Measurements from ENCODE around the gene SCNN1B. TPM values are rescaled to one million over a fixed set of nuclear protein-coding genes. Genes with fewer than 3 reads are reported as not detected.
"Not testable (repeated sequence)": the region's sequence is repeated elsewhere in the genome, so short reads cannot be mapped to it uniquely, and the experiment has no call there.

Gene SCNN1B
- polyA plus RNA-seq, 1 donor from 2014 or later, result 0.24 TPM

- Mint-ChIP-seq H3K36me3 (no peaks in the 10 kb centered on the region), H3K9me3 (no peaks in the 10 kb centered on the region), H3K27me3 (no peaks in the 10 kb centered on the region), H3K4me3 (no peak overlapping the region), H3K4me1 (no peaks in the 10 kb centered on the region), H3K27ac (no peak overlapping the region)
These were observed 83.3 kb downstream of the SCNN1B start for GRCh38 chr16:23385441-23385840.

DNA sequence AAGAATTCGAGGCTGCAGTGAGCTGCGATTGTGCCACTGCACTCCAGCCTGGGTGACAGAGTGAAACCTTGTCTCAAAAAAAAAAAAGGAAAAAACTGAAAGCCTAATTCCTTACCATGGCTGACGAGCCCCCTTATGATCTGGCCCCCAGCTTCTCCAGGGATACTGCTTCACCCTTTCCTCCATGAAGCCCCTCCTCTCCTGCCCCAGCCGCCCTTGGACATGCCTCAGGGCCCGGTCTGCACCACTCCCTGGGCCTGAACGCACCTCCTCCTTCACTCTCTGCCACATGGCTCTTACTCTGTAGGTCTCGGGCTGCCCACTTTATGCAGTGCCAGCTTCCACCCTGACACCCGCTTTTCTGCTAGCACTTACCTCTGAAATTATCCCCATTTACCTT is 85.6 kb downstream of the SCNN1B start:
- Mint-ChIP-seq H3K4me1 (no peaks in the 10 kb centered on the region), H3K27ac (no peak overlapping the region), H3K4me3 (no peak overlapping the region), H3K36me3 (peaks cover 2% of the 10 kb centered on the region), H3K9me3 (no peaks in the 10 kb centered on the region), H3K27me3 (no peaks in the 10 kb centered on the region)

DNA sequence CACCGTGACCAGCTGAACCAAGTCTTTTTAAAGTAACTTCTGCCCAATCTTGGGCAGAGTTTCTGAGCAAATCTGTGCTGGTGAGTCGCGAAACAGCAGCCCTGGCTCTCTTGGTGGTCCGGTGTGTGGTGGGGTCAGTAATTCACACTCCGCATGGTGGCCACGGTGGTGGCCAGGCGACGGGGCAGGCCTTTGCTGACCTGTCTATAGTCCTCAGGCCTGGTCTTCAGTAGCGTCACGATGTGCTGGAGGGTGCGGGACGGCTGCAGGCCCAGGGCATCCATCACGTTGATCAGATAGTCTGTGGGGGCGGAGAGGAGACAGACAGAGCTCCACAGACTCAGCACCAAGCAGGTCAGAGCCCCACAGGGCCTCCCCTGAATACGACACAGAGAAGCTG is 86.7 kb downstream of the SCNN1B start:
- H3K4me1 Mint-ChIP-seq, result no peaks in the 10 kb centered on the region
- no peak overlapping the region for H3K4me3 Mint-ChIP-seq
- peak overlapping the region in 1 of 3 donors; percentile 85 for H3K27ac Mint-ChIP-seq
- peaks cover 6% of the 10 kb centered on the region for H3K36me3 Mint-ChIP-seq
- H3K27me3 Mint-ChIP-seq, result no peaks in the 10 kb centered on the region
- no peaks in the 10 kb centered on the region for H3K9me3 Mint-ChIP-seq

DNA sequence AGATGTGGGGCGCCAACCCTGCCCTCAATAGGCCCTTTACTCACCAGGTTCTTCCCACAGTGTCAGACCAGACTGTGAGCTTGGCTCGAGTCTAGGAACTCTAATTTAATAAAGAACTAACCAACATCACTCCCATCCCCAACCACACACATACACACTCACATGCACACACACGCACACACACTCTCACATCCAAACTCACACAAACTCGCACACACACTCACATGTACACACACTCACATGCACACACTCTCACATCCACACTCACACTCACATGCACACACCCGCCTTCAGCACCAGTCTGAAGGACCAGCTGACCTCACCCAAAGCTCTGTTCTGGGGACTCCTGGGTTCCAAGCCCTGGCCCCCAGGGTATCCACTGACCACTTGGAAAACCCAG is 87.1 kb downstream of the SCNN1B start:
- no peaks in the 10 kb centered on the region for H3K27me3 Mint-ChIP-seq
- H3K4me3 Mint-ChIP-seq, result no peak overlapping the region
- peak overlapping the region in 1 of 3 donors; percentile 85 for H3K27ac Mint-ChIP-seq
- no peaks in the 10 kb centered on the region for H3K4me1 Mint-ChIP-seq
- H3K36me3 Mint-ChIP-seq, result peaks cover 6% of the 10 kb centered on the region
- H3K9me3 Mint-ChIP-seq, result no peaks in the 10 kb centered on the region

DNA sequence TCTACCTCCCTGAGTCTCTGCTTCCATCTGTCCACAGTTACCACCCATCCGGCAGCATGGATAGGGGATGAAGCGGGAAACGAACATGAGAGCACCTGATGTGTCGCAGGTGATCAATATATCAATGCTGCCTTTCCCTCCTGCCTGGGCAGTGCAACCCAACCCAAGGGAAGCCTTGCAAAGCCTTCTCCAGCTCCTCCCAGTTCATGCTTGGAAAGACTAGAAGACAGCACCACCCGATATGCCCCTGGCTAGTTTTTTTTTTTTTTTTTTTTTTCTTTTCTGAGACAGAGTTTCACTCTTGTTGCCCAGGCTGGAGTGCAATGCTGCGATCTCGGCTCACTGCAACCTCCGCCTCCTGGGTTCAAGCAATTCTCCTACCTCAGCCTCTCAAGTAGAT is 87.8 kb downstream of the SCNN1B start:
- not testable (repeated sequence) for H3K9me3 Mint-ChIP-seq, H3K27me3 Mint-ChIP-seq, H3K4me1 Mint-ChIP-seq, H3K27ac Mint-ChIP-seq, H3K4me3 Mint-ChIP-seq, H3K36me3 Mint-ChIP-seq

- no peaks in the 10 kb centered on the region for H3K27me3 Mint-ChIP-seq
- H3K36me3 Mint-ChIP-seq, result peaks cover 6% of the 10 kb centered on the region
- no peaks in the 10 kb centered on the region for H3K9me3 Mint-ChIP-seq
- H3K4me3 Mint-ChIP-seq, result no peak overlapping the region
- peak overlapping the region in 1 of 3 donors; percentile 27 for H3K27ac Mint-ChIP-seq
- H3K4me1 Mint-ChIP-seq, result no peaks in the 10 kb centered on the region
These were observed 89.5 kb downstream of the SCNN1B start for GRCh38 chr16:23391381-23392222.

DNA sequence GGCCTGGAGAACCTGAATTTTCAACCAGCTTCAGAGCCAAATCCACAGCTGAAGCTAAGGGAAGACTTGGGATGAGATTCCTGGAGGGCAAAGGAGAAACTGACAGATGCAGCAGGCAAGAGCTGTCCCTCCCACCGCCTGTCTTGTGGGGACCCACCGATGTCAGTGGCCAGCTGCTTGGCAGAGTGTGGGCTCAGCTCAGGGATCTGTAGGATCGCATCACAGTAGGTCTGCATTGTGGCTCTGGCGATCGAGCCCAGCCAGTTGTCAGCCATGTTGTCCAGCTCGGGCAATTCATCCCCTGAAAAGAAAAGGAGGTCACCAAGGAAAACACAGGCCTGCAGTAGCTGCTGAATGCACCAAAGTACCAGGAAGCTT is 90.1 kb downstream of the SCNN1B start:
- Mint-ChIP-seq H3K27ac (no peak overlapping the region), H3K27me3 (no peaks in the 10 kb centered on the region), H3K4me1 (peaks cover 0 to 2% (median under 1%) of the 10 kb centered on the region in 3 donors), H3K9me3 (no peaks in the 10 kb centered on the region), H3K36me3 (peaks cover 6% of the 10 kb centered on the region), H3K4me3 (no peak overlapping the region)

- no peaks in the 10 kb centered on the region for H3K27me3 Mint-ChIP-seq
- H3K4me1 Mint-ChIP-seq, result peaks cover 0 to 6% (median 2%) of the 10 kb centered on the region in 3 donors
- H3K27ac Mint-ChIP-seq, result no peak overlapping the region
- H3K4me3 Mint-ChIP-seq, result no peak overlapping the region
- H3K9me3 Mint-ChIP-seq, result no peaks in the 10 kb centered on the region
- peaks cover 11% of the 10 kb centered on the region for H3K36me3 Mint-ChIP-seq
These were observed 92.2 kb downstream of the SCNN1B start for GRCh38 chr16:23394141-23394831.

DNA sequence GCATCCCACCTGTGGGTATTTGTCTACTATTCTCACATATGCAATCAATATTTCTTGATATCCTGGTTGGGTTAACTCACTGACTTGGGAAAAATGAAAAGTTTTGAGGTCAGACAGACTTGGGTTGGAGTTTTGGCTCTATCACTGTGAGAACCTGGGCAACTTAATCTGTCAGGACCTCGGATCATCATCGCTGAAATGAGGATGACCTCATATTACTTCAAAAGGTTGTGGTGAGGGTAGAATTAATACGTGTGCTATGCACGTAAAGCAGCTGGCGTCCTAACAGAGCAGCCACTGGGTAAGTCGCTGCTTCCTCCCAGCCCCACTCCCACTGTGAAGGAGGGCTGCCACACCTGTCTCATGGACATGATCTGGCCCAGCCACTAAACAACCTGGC is 93.6 kb downstream of the SCNN1B start:
- no peaks in the 10 kb centered on the region for H3K9me3 Mint-ChIP-seq
- peaks cover 0 to 6% (median 2%) of the 10 kb centered on the region in 3 donors for H3K4me1 Mint-ChIP-seq
- no peaks in the 10 kb centered on the region for H3K27me3 Mint-ChIP-seq
- H3K4me3 Mint-ChIP-seq, result no peak overlapping the region
- H3K27ac Mint-ChIP-seq, result no peak overlapping the region
- H3K36me3 Mint-ChIP-seq, result peaks cover 14% of the 10 kb centered on the region

- H3K36me3 Mint-ChIP-seq, result peaks cover 19% of the 10 kb centered on the region
- no peak overlapping the region for H3K27ac Mint-ChIP-seq
- peaks cover 0 to 6% (median 2%) of the 10 kb centered on the region in 3 donors for H3K4me1 Mint-ChIP-seq
- no peaks in the 10 kb centered on the region for H3K27me3 Mint-ChIP-seq
- H3K4me3 Mint-ChIP-seq, result no peak overlapping the region
- no peaks in the 10 kb centered on the region for H3K9me3 Mint-ChIP-seq
These were observed 95.4 kb downstream of the SCNN1B start for GRCh38 chr16:23397464-23397863.

- Mint-ChIP-seq H3K27ac (no peak overlapping the region), H3K36me3 (peaks cover 17% of the 10 kb centered on the region), H3K9me3 (no peaks in the 10 kb centered on the region), H3K4me3 (no peak overlapping the region), H3K4me1 (peaks cover 0 to 6% (median 2%) of the 10 kb centered on the region in 3 donors), H3K27me3 (no peaks in the 10 kb centered on the region)
These were observed 97.1 kb downstream of the SCNN1B start for GRCh38 chr16:23398987-23399805.

GRCh38 chr16:23400447-23400846 is 98.3 kb downstream of the SCNN1B start:
- not testable (repeated sequence) for H3K27me3 Mint-ChIP-seq, H3K27ac Mint-ChIP-seq, H3K9me3 Mint-ChIP-seq, H3K4me1 Mint-ChIP-seq
- peak overlapping the region in 1 of 4 donors; percentile 39 for H3K4me3 Mint-ChIP-seq
- H3K36me3 Mint-ChIP-seq, result peaks cover 20% of the 10 kb centered on the region

GRCh38 chr16:23401139-23401538 is 99.0 kb downstream of the SCNN1B start:
- H3K4me3 Mint-ChIP-seq, result no peak overlapping the region
- no peak overlapping the region for H3K27ac Mint-ChIP-seq
- peaks cover 0 to 6% (median 2%) of the 10 kb centered on the region in 3 donors for H3K4me1 Mint-ChIP-seq
- H3K36me3 Mint-ChIP-seq, result peaks cover 20% of the 10 kb centered on the region
- H3K9me3 Mint-ChIP-seq, result no peaks in the 10 kb centered on the region
- H3K27me3 Mint-ChIP-seq, result no peaks in the 10 kb centered on the region

- Mint-ChIP-seq H3K4me3 (no peak overlapping the region), H3K4me1 (peaks cover 0 to 6% (median 1%) of the 10 kb centered on the region in 3 donors), H3K9me3 (no peaks in the 10 kb centered on the region), H3K27me3 (no peaks in the 10 kb centered on the region), H3K36me3 (peaks cover 24% of the 10 kb centered on the region), H3K27ac (no peak overlapping the region)
These were observed 100.0 kb downstream of the SCNN1B start for GRCh38 chr16:23402100-23402499.

DNA sequence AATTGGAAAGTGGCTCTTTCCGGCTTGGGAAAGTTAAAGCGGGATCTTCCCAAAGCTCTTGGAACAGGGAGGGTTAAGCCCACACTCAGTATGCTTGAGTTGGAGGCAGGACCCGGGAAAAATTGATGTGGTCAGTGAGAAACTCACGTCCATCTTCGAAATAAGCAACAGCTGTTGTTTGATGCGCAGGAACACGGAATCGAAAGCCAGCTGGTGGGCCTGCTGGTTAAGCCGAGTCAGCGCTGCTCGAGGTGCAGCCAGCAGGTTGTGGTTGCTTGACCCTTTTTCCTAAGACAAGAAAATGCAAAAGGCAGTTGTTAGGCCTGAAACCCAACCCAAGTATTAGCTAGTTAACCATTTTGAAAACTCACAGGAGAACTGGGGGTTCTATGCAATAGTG is 101.4 kb downstream of the SCNN1B start:
- Mint-ChIP-seq H3K4me3 (no peak overlapping the region), H3K27me3 (no peaks in the 10 kb centered on the region), H3K4me1 (no peaks in the 10 kb centered on the region), H3K27ac (no peak overlapping the region), H3K9me3 (no peaks in the 10 kb centered on the region), H3K36me3 (peaks cover 23% of the 10 kb centered on the region)

All from IgD-negative memory B cell (primary cell).